Renal cortical epithelial cell (primary cell): ENCODE data around the gene DOK7. TPM values are rescaled to one million over a fixed set of nuclear protein-coding genes. Genes with fewer than 3 reads are reported as not detected.
"Not testable (repeated sequence)": the region's sequence is repeated elsewhere in the genome, so short reads cannot be mapped to it uniquely, and the experiment has no call there.

Experiments used
- DNase-seq: peaks from one replicate; pipeline ENCODE4 v3.0.0-alpha.2; 2011; ENCODE audit warnings: low read depth
- total RNA-seq: library from RNA; depleted of rRNA; stranded (reverse); fragments of >200 nt; gene quantifications from 2 replicates; pipeline ENCODE4 v1.2.3, GENCODE V29; 2014

Gene DOK7
- total RNA-seq, 1 donor from 2014 or later = 10.7 TPM

DNA sequence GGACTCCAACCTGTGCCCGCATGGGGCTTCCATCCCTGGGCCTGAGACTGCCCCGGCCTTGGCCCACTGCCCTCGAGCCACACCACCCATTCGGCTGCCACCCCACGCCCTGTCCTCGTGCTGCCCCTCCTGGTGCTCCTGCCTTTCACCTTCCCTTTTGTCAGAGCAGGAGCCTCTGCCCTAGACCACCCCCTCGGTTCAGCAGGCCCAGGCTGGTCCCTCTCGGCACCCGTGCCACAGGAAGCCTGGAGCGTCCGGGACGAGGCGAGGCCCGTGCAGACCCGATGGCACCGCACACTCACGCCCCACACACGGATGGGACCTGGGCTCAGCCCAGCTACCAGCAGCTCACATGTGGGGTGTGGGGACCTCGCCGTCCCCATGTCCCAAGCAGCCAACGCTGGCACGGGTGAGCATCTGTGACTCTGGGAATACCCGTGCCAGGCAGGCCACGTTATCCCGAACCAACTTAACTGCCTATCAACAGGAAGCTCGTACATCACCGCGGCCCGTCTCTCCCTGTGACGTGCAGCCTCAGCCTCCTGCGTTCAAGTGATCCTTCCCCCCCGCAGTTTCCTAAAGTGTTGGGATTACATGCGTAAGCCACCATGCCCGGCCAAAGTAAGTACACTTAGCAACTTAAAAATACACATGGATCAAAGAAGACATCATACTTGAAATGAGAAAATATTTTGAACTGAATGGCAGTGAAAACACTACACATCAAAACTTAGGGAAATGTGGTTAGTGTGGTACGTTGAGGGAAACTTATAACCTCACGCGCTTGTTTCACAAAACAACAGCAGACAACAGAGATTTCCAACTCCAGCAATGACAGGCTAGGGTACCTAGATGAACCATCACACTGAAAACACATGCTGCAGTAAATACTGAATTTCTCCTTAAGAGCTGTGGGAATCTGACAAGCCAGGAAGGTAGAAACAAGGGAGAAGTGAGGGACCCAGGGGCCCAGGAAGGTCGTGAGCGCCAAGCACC lies 40.1 kb downstream of the DOK7 start:
- DNase-seq = no peak

DNA sequence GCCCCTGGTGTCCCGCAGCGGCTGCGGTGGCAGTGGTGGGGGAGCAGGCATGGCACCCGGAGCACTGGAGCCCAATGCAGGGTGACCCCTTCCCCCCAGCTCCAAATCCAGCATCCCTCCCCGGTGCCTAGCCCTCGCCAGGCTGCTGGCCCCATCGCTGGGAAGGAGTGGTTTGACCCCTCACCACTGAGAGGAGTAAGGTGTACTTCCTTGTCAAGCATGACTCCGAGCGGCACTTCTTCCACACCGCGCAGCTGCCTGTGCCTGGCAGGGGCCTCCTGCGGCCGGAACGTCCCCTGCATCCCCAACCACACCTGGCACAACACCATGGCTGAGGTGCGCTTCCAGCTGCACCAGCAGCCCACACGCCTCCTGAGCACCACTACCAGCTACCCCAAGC lies 42.1 kb downstream of the DOK7 start:
- DNase-seq = no peak

GRCh38 chr4:3508542-3508941 lies 45.4 kb downstream of the DOK7 start:
- no peak for DNase-seq

DNA sequence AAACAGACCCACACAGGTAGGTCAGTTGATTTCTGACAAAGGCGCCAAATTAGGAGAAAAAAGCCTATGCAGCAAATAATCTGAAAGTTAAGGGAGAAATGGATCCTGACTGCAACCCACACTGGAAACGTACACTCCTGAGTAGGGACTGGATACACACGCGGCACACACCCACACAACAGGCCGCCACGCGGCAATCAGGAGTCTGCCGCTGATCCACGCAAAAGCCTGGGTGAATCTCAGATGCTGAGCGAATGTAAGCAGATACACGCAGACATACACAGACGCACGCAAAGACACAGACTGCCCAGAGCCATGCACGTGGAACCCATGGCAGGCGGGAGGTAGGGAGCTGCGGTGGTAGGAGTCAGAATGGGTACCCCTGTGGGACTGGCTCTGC lies 47.4 kb downstream of the DOK7 start:
- no peak for DNase-seq

DNA sequence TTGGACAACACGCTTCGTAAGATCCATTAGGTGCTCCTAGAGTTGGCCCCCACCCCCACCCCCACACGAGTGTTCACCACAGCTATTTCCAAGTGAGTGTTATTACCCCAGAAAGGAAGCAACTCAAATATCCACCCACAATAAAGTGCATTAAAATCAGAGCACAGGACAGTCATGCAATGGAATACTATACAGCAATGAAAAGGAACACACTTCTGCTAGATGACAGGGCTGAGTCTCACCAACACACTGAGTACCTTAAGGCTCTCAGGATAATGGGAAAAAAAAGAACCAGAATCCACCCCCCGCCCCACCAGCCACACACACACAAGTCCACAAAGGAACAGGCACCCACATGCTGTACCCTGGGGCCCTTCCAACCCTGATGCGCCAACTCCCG lies 48.1 kb downstream of the DOK7 start:
- DNase-seq = no peak

- DNase-seq = not testable (repeated sequence)
Measured at GRCh38 chr4:3511601-3512000, 48.5 kb downstream of the DOK7 start.

GRCh38 chr4:3512279-3512678 lies 49.2 kb downstream of the DOK7 start:
- no peak for DNase-seq

DNA sequence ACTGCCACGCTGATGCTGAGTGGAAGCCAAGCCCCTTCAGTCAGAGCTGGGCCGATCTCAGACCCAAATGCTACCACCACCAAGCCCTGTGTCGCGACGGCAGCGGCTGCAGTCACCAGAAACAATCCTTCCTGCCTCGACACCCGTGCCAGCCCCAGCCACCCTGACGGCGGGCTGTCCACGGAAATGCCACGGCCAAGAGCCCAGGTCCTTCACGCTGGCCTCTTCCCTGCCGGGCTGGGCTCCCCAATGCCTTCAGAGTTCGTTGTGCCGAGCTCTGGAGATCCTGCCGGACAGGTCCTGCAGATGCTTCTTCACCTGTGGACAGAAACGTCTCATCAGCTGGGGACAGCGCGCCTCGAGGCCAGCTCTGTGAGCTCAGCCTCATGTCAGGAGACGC lies 49.6 kb downstream of the DOK7 start:
- DNase-seq = no peak

DNA sequence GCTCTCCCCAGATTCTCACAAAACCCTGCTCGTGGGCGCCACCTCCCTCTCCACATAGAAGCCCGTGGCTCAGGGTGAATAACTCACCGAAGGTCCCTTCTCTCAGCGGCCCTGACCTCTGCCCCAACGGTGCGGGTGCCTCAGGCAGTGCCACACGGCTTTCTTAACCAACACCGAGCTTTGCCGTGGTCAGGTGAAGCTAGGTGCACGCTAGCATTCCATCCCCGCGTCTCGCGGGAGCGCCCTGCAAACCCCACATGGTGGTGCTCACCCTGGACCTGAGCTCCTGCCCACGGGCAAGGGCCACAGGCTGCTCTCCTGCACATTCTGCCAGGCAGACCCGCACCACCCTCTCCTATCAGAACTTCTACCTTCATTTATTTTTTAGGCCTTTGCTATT lies 50.7 kb downstream of the DOK7 start:
- DNase-seq = no peak

DNA sequence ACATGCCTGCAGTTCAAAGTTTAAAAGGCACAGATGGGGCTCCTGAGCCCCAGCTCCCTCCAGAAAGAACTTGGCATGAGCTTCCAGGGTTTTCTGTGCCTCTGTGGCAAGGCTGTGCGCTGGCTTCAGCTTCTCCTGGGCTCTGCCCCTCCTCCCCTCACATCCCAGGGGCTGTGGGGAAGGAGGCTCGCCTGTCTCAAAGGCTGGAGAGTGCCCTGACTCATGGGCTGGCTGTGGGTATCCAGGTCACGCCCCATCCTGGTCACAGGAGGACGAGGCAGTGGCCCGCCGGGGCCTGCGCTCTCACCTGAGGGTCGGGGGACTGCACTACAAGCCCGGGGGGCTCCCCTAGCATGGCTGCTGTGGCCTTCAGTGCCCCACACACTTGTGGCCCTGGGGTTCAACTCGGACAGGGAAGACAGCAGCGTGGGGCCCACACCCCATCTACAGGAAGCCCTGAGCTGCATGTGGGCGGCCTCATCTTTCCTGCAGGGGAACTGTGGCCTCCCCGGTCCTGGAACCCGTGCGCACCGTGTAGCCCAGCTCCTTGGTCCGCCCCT lies 51.2 kb downstream of the DOK7 start:
- DNase-seq = no peak

- DNase-seq = no peak
Measured at GRCh38 chr4:3514806-3515501, 51.8 kb downstream of the DOK7 start.

GRCh38 chr4:3515646-3516045 lies 52.5 kb downstream of the DOK7 start:
- no peak for DNase-seq

GRCh38 chr4:3516061-3516835 lies 53.1 kb downstream of the DOK7 start:
- no peak for DNase-seq

DNA sequence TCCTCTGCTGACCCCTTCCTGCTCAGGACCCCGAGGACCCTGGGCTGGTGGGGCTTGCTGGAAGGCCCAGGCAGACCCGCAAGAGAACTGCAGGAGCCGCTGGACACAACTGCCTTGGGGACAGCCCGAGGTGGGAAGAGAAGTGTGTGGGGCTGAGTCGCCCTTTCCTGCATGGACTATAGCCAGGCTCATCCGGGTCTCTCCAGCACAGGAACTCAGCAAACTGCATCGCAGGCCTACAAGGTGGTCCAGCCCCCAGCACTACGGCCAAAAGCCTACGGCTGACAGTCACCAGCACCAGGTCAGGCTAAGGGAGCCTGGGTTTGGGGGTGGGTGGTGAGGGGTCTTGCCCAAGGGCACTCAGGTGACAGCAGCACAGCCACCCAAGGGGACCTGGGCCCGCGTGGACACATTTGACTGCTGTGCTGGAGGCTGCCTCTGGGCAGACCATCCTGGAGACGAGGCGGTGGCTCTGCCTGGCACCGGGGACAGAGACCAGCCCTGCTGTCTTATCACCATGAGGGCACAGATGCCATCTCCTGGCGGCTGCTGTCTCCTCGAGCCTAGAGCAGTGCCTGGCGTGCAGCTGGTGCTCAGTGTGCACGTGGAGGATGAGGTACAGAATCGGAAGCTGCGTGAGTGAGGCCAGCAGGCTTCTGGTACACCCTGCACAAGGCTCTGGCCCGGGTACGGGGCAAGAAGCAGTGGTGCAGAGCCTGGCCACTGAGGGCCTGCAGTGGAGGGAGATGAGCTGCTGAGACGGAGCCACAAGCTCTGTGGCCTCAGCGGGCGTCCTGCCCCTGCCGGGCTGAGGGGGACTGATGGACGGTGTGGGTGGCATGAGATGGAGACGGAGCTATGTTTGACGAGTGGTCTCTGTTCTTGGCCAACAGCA lies 54.0 kb downstream of the DOK7 start:
- DNase-seq = no peak

GRCh38 chr4:3517731-3518510 lies 54.8 kb downstream of the DOK7 start:
- no peak for DNase-seq

- no peak for DNase-seq
Measured at GRCh38 chr4:3518511-3518880, 55.4 kb downstream of the DOK7 start.

DNA sequence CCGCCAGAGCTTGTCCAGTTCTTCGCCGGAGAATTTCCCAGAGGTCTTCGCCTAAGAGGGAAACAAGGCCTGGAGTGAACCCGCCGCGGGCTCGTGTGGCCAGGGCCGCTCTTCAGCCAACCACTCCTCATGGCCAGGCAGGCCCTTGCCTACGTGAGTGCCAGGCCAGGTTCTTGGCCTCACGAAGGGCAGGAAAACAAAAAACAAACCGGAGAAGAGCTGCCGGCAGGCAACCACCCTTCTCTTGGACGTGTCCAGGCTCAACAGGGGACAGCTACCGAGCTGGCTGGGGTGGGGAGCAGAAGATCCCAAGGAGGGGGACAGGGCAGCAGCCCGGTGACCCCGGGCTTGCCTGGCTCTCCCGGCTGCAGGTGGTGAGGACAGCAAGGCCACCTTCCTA lies 55.8 kb downstream of the DOK7 start:
- no peak for DNase-seq

GRCh38 chr4:3519468-3520264 lies 56.6 kb downstream of the DOK7 start:
- DNase-seq = no peak

- DNase-seq = no peak
Measured at GRCh38 chr4:3520276-3520675, 57.2 kb downstream of the DOK7 start.
